Smooth muscle cell (in vitro differentiated cells): ENCODE data around the gene LALBA. TPM values are rescaled to one million over a fixed set of nuclear protein-coding genes. Genes with fewer than 3 reads are reported as not detected.
A peak's percentile ranks its signal among the peaks of the same experiment; 100 is the strongest.
"Not testable (repeated sequence)": the region's sequence is repeated elsewhere in the genome, so short reads cannot be mapped to it uniquely, and the experiment has no call there.

Source experiments
- DNase-seq: peaks from one replicate; lab custom pipeline; 2025; ENCODE audit not compliant: unreplicated experiment; lab: John Stamatoyannopoulos, UW
- H2AFZ ChIP-seq: fragments of 200-600 bp; sonication (generic); 2 replicates; pipeline ENCODE4 v1.6.0; 2016; ENCODE audit warnings: antibody characterized with exemption, low read depth, mild to moderate bottlenecking
- H3F3A ChIP-seq: fragments of 200-600 bp; sonication (generic); 2 replicates; pipeline ENCODE4 v1.6.0; 2017; ENCODE audit warnings: antibody characterized with exemption, low read depth
- H3K27ac ChIP-seq: fragments of 200-600 bp; sonication (generic); 2 replicates; pipeline ENCODE4 v1.5.1; 2016; ENCODE audit warnings: low read depth, mild to moderate bottlenecking
- H3K27me3 ChIP-seq: fragments of 200-600 bp; sonication (generic); 2 replicates; pipeline ENCODE4 v1.6.1; 2016; ENCODE audit warnings: low read depth, mild to moderate bottlenecking
- H3K36me3 ChIP-seq: fragments of 200-600 bp; sonication (generic); 2 replicates; pipeline ENCODE4 v1.5.1; 2016; ENCODE audit warnings: low read depth
- H3K4me1 ChIP-seq: fragments of 200-600 bp; sonication (generic); 2 replicates; pipeline ENCODE4 v1.5.1; 2016; ENCODE audit warnings: low read depth
- H3K4me2 ChIP-seq: fragments of 200-600 bp; sonication (generic); 2 replicates; pipeline ENCODE4 v1.6.0; 2016; ENCODE audit warnings: mild to moderate bottlenecking
- H3K4me3 ChIP-seq: fragments of 200-600 bp; sonication (generic); 2 replicates; pipeline ENCODE4 v1.5.1; 2016; ENCODE audit warnings: mild to moderate bottlenecking
- H3K79me2 ChIP-seq: fragments of 200-600 bp; sonication (generic); 2 replicates; pipeline ENCODE4 v1.6.0; 2016; ENCODE audit warnings: low read depth, mild to moderate bottlenecking
- H3K9ac ChIP-seq: fragments of 200-600 bp; sonication (generic); 2 replicates; pipeline ENCODE4 v1.6.0; 2016; ENCODE audit warnings: low read depth
- H3K9me3 ChIP-seq: fragments of 200-600 bp; sonication (generic); replicated peaks from 2 replicates; pipeline ENCODE4 v1.5.1; 2016; ENCODE audit warnings: low read depth
- H4K20me1 ChIP-seq: fragments of 200-600 bp; sonication (generic); 2 replicates; pipeline ENCODE4 v1.6.0; 2016; ENCODE audit warnings: low read depth
- WGBS: methylation state at CpG from one replicate; pipeline ENCODE4 v1.1.7; 2016; ENCODE audit warnings: low lambda C conversion rate; 5-methylcytosine and 5-hydroxymethylcytosine counted together
- polyA plus RNA-seq: library from polyadenylated mRNA; unstranded; fragments of >200 nt; fragmentation: Nextera tagmentation; extraction: Ambion mirVana; gene quantifications from 2 replicates; pipeline ENCODE4 v1.2.1, GENCODE V29; 2016
- total RNA-seq: library from RNA; depleted of rRNA; stranded (reverse); fragments of >200 nt; gene quantifications from 2 replicates; pipeline ENCODE4 v1.2.3, GENCODE V29; 2014
- TF ChIP-seq, protein P1 (sequence below): fragments of 200-600 bp; sonication (generic); IDR thresholded peaks from 2 replicates; pipeline ENCODE4 v1.5.1; 2017; ENCODE audit warnings: borderline replicate concordance, mild to moderate bottlenecking, antibody characterized with exemption; ENCODE audit not compliant: insufficient read depth, poor library complexity, severe bottlenecking

LALBA gene
- total and polyA plus RNA-seq, 2 experiments from 2014 or later, result not detected

- H4K20me1 ChIP-seq, DNase-seq, H3K36me3 ChIP-seq, H3K4me1 ChIP-seq, H3F3A ChIP-seq, H3K9me3 ChIP-seq, H3K4me2 ChIP-seq, H3K4me3 ChIP-seq, H3K27ac ChIP-seq, H2AFZ ChIP-seq, H3K79me2 ChIP-seq, H3K27me3 ChIP-seq, H3K9ac ChIP-seq: not testable (repeated sequence)
- WGBS, result 92% methylated on average over 13 of the region's 13 CpGs
Observed at GRCh38 chr12:48551636-48552035, 18.2 kb downstream of the LALBA start.

- not testable (repeated sequence) for H3F3A ChIP-seq, H3K4me2 ChIP-seq, H3K9ac ChIP-seq, H3K4me1 ChIP-seq, H3K79me2 ChIP-seq, H3K4me3 ChIP-seq, H3K27ac ChIP-seq, H4K20me1 ChIP-seq, DNase-seq, H2AFZ ChIP-seq, H3K9me3 ChIP-seq, H3K27me3 ChIP-seq, H3K36me3 ChIP-seq
- WGBS, result 74% methylated on average over 3 of the region's 3 CpGs
Observed at GRCh38 chr12:48547012-48547411, 22.8 kb downstream of the LALBA start.

DNA sequence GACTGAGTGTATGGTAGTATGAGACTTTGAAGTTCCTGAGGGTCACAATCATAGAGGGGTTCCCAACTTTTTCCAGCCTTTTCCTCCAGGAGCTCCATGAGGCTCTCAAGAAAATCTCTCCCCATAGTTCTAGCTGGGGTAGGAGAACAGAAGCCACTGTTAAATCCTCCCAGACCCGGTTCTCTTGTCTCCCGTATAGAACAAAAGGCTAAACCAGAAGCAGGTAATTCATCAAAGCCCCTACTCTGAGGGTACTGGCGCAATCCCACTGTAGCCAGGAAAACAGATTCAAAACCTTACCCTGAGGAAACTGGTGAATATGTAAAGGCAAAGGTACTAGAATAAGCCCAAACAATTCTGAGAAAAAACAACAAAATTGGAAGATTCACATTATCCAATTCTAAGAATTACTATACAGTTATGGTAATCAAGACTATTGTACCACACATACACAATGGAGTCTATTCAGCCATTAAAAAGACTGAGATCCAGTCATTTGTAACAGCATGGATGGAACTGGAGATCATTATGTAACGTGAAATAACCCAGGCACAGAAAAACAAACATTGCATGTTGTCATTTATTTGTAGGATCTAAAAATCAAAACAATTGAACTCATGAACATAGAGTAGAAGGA is 23.9 kb downstream of the LALBA start:
- Histone ChIP-seq H3K9me3 (no peaks in the 10 kb centered on the region), H3K4me1 (no peaks in the 10 kb centered on the region), H2AFZ (no peak overlapping the region), H3K9ac (no peak overlapping the region), H3F3A (no peaks in the 10 kb centered on the region), H3K27ac (no peak overlapping the region), H3K79me2 (no peaks in the 10 kb centered on the region), H3K4me2 (no peak overlapping the region), H3K4me3 (no peak overlapping the region), H4K20me1 (no peaks in the 10 kb centered on the region), H3K36me3 (no peaks in the 10 kb centered on the region), H3K27me3 (no peaks in the 10 kb centered on the region)
- 83% methylated on average over 4 of the region's 4 CpGs for WGBS
- TF ChIP-seq, protein P1, sequence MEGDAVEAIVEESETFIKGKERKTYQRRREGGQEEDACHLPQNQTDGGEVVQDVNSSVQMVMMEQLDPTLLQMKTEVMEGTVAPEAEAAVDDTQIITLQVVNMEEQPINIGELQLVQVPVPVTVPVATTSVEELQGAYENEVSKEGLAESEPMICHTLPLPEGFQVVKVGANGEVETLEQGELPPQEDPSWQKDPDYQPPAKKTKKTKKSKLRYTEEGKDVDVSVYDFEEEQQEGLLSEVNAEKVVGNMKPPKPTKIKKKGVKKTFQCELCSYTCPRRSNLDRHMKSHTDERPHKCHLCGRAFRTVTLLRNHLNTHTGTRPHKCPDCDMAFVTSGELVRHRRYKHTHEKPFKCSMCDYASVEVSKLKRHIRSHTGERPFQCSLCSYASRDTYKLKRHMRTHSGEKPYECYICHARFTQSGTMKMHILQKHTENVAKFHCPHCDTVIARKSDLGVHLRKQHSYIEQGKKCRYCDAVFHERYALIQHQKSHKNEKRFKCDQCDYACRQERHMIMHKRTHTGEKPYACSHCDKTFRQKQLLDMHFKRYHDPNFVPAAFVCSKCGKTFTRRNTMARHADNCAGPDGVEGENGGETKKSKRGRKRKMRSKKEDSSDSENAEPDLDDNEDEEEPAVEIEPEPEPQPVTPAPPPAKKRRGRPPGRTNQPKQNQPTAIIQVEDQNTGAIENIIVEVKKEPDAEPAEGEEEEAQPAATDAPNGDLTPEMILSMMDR, result no peak
- DNase-seq, result no peak

DNA sequence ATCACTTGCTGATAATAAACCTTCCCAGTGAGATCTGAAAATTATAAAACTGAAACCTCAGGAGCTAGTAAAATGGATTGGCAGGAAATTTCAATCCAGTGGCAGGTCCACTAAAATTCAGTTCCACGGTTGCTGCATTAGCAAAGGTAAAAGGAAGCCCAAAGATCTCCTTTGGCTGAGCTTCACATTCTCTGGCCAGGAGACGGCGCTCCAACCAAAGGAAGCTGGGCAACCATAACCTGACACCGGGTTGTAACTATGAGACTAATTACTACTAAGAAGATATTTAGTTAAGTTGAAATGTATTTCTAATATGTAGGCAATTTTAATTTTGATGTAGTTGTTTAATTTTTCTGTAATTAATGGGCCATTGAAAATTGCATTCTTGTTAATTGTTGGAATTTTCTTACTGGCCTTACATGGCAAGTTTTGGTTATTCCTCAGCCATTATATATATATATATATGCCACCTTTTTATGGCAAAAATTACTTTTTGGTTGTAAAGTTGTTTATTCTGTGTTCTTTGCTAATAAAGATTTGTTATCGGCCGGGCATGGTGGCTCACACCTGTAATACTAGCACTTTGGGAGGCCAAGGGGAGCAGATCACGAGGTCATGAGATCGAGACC is 27.4 kb downstream of the LALBA start:
- no peaks in the 10 kb centered on the region for H3K4me1 ChIP-seq
- 73% methylated on average over 8 of the region's 8 CpGs for WGBS
- H3K79me2 ChIP-seq, result no peaks in the 10 kb centered on the region
- H4K20me1 ChIP-seq, result no peaks in the 10 kb centered on the region
- no peak for DNase-seq
- no peak overlapping the region for H3K4me2 ChIP-seq
- H3K27ac ChIP-seq, result no peak overlapping the region
- H3K27me3 ChIP-seq, result no peaks in the 10 kb centered on the region
- no peak overlapping the region for H3K9ac ChIP-seq
- H3K36me3 ChIP-seq, result no peaks in the 10 kb centered on the region
- H3F3A ChIP-seq, result no peaks in the 10 kb centered on the region
- no peak overlapping the region for H2AFZ ChIP-seq
- H3K9me3 ChIP-seq, result no peaks in the 10 kb centered on the region
- H3K4me3 ChIP-seq, result no peak overlapping the region
- TF ChIP-seq, protein P1, result peak; percentile 36
